LNCaP clone FGC (cell line): Measurements from ENCODE around the gene ATP1B4.

Experiments
- DNase-seq: peaks from one replicate; pipeline ENCODE4 v3.0.0-alpha.2; 2011; ENCODE audit warnings: low read depth
- H3K4me3 ChIP-seq: 2 replicates; pipeline ENCODE4 v1.5.1; 2011; ENCODE audit warnings: mild to moderate bottlenecking, low read depth, low read length, control low read depth
- CTCF ChIP-seq: IDR thresholded peaks from 2 replicates; pipeline ENCODE4 v1.5.1; 2012; ENCODE audit warnings: mild to moderate bottlenecking; ENCODE audit not compliant: control insufficient read depth, insufficient read depth; ENCODE audit errors: extremely low read depth

ATP1B4 gene

GRCh38 chrX:120380699-120381098 is 18.8 kb downstream of the ATP1B4 start:
- peak; percentile 48 for TF ChIP-seq CTCF
- DNase-seq, result peak; percentile 26
- H3K4me3 ChIP-seq, result no peak overlapping the region

GRCh38 chrX:120401301-120401700 is 39.4 kb downstream of the ATP1B4 start:
- H3K4me3 ChIP-seq, result no peak overlapping the region
- DNase-seq, result no peak
- no peak for TF ChIP-seq CTCF

GRCh38 chrX:120402369-120402768 is 40.5 kb downstream of the ATP1B4 start:
- no peak for TF ChIP-seq CTCF
- H3K4me3 ChIP-seq, result no peak overlapping the region
- no peak for DNase-seq

GRCh38 chrX:120406638-120407037 is 44.7 kb downstream of the ATP1B4 start:
- TF ChIP-seq CTCF, result no peak
- H3K4me3 ChIP-seq, result no peak overlapping the region
- DNase-seq, result peak; percentile 28

GRCh38 chrX:120408168-120408567 is 46.3 kb downstream of the ATP1B4 start:
- TF ChIP-seq CTCF, result no peak
- H3K4me3 ChIP-seq, result no peak overlapping the region
- DNase-seq, result no peak

GRCh38 chrX:120419463-120419862 is 57.6 kb downstream of the ATP1B4 start:
- H3K4me3 ChIP-seq, result no peak overlapping the region
- no peak for TF ChIP-seq CTCF
- DNase-seq, result no peak

- no peak for DNase-seq
- H3K4me3 ChIP-seq, result no peak overlapping the region
- no peak for TF ChIP-seq CTCF
These were observed 64.7 kb downstream of the ATP1B4 start for GRCh38 chrX:120426599-120426998.
